HTR-8/SVneo (cell line): Measurements from ENCODE around the gene CNN3.
"Not testable (repeated sequence)": the region's sequence is repeated elsewhere in the genome, so short reads cannot be mapped to it uniquely, and the experiment has no call there.

Experiments used
- DNase-seq: peaks from one replicate; pipeline ENCODE4 v3.0.0; 2011; ENCODE audit warnings: low spot score, mixed read lengths; ENCODE audit not compliant: insufficient read length
- FAIRE-seq: peaks from 2 replicates; lab custom pipeline; 2011; peaks lifted over from hg19 to GRCh38; lab: Jason Lieb, UNC

Gene CNN3

DNA sequence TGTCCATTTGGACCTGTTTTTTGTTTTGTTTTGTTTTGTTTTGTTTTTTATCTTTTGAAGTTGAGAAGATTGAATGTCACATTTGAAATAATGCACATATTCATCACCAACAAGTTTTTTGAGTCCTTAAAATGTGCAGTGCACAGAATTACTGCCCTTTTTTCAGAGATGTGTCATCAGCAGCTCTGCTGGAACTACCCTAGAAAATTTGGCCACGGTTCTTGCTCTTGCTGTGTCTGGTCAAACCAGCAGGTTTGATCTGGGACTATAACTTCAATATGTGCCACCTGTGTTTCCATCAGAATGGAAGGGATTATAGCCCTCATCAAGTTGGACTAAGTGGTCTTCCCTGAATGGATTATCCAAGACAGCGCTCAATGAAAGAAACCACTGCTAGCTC, 24.1 kb upstream of the CNN3 start:
- DNase-seq (no peak), FAIRE-seq (no peak)

- DNase-seq (peak; percentile 38), FAIRE-seq (no peak)
Observed at GRCh38 chr1:94949681-94950661, 23.1 kb upstream of the CNN3 start.

DNA sequence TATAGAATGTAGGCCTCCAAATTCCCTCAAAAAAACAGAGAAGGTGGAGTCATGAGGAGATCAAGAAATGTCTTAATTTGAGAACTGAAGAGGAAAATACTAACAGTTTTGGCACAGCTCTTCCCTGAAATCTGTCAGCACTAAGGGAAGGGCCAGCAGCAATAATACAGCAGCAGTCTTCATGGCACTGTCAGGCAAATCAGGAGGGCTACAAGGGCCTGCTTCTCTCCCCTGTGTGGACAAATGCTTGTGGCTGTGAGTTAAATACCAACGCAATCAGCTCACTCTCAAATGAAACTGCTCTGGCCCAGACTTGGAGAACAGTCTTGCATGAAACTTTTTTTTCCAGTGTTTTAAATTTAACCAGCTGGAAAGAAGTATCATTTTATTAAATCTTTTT, 20.5 kb upstream of the CNN3 start:
- FAIRE-seq, result no peak
- no peak for DNase-seq

DNA sequence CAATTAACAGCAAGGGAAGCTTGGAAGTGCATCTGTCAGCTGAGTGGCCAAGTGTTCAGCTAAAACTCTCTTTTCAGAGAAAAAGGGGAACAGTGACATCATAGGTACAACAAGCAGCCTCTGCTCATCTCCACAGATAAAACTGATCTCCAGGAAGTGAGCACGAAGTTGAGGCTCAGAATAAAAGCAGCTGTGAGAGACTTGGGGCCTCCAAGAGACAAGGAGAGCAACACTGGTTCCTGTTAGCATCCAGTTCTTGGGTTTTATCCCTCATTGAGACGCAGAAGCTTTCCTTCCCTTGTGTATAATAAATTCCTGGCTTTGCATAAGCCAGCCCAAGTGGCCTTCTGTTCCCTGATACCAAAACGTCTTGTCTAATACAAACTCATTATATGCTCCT, 20.0 kb upstream of the CNN3 start:
- DNase-seq, result no peak

GRCh38 chr1:94942171-94943128, 15.5 kb upstream of the CNN3 start:
- DNase-seq, result no peak
- FAIRE-seq, result no peak

More for the DNA sequence above, 20.0 kb upstream of the CNN3 start:
- no peak for FAIRE-seq

DNA sequence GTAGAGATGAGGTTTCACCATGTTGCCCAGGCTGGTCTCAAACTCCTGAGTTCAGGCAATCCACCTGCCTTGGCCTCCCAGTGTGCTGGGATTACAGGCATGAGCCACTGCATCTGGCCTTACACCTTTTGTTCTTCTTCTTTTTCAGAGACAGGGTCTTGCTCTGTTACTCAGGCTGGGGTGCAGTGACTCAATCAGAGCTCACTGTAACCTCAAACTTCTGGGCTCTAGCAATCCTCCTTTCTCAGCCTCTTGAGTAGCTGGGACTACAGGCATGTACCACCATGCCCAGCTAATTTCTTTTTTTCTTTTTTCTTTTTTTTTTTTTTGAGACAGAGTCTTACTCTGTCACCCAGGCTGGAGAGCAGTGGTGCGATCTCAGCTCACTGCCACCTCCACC, 14.6 kb upstream of the CNN3 start:
- FAIRE-seq, DNase-seq: not testable (repeated sequence)

DNA sequence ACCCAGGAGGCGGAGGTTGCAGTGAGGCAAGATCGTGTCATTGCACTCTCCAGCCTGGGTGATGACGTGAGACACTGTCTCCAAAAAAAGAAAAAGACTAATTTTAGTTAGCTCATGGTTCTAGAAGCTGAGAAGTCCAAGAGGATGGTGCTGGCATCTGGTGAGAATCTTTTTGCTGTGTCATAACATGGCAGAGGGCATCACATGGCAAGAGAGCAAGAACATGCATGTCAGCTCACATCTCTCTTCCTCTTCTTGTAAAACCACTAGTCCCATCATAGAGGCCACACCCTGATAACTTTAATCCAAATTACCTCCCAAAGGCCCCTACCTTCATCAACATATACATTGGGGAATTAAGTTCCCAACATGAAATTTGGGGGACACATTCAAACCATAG, 13.8 kb upstream of the CNN3 start:
- FAIRE-seq (no peak), DNase-seq (no peak)

DNA sequence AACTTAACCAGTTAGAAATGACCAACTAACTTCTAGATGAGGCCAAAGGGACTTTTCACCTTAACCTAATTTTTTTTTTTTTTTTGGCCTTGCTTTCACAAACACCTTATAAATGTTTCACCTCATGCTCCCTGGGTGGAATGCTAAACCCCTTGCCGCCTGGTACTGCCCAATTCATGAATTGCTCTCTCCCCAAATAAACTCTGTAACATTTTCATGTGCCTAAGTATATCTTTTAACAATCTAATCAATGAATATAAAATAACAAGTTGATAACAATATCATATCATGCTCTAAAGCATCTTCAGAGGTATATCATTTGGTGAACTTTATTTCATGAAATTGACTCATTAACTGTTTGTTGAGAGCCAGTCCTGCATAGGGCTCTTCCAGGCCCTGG, 10.9 kb upstream of the CNN3 start:
- no peak for DNase-seq
- no peak for FAIRE-seq

GRCh38 chr1:94936861-94937620, 10.1 kb upstream of the CNN3 start:
- DNase-seq (no peak), FAIRE-seq (no peak)

DNA sequence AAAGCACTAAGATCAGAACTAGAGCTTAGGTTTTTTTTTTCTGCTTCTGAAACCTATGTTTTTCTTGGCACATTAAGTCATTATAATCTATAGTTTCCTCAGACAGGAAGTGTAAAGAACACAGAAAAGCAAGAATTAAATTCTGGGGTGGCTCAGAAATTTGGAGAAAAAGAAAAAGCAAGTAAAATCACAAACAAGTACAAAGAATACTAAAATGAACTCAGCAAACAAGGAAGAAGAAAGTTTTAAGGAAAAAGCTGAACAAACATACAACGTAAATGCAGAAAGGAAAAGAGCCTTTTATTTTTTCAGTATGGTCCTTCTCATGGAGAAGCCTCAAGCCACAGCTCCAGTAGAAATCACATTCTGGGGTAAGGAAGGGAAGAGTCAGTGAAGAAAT, 8.6 kb upstream of the CNN3 start:
- FAIRE-seq, result no peak
- DNase-seq, result no peak

DNA sequence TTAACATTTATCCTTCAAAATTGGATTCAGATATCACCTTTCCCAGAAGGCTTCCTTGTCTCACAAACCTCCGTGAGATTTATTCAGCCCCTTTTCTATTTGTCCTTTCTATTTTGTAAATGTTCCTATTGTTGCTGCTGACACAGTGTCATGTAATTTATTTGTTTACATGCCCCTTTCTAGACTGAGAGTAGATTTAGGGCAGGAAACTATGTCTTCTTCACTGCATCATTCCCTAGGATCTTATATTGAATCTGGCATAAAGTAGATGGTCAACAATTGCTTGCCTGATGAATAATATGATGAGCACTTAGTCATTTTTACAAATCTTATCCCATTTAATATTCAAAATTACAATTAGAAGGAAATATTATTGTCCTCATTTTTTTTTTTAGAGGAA, 8.1 kb upstream of the CNN3 start:
- DNase-seq, result no peak
- FAIRE-seq, result no peak

DNA sequence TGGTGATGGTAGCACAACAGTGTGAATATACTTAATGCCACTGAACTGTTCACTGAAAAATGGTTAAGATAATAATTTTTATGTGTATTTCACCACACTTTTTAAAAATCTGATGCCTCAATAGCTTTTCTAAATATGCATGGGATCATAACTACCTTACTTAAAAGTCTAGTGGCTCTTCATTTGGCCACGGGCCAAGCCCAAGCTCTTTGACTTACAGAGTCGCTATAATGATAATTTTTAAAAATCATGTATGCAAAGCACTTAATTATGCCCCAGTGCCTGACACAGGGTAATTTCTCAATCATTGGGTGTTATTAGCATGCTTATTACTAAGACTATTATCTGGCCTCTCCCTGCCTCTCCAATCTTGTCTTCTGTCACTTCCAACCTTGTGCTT, 7.6 kb upstream of the CNN3 start:
- FAIRE-seq, result no peak

DNA sequence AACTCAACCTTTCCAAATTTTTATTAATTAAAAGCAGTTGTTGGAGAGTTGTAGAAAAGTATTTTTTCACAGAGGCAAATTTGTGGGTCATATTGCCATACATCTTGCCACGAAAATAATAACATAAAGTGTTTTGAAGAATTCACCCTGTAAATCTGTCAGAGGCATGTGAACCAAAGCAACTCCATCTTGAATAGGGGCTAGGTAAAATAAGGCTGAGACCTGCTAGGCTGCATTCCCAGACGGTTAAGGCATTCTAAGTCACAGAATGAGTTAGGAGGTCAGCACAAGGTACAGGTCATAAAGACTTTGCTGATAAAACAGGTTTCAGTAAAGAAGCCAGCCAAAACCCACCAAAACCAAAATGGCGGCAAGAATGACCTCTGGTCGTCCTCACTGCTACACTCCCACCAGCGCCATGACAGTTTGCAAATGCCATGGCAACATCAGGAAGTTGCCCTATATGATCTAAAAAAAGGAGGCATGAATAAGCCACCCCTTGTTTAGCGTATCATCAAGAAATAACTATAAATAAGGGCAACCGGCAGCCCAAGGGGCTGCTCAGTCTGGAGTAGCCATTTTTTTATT, 4.4 kb upstream of the CNN3 start:
- DNase-seq (no peak), FAIRE-seq (no peak)

More for the DNA sequence above, 7.6 kb upstream of the CNN3 start:
- DNase-seq, result no peak

GRCh38 chr1:94929351-94930217, 2.7 kb upstream of the CNN3 start:
- FAIRE-seq (no peak), DNase-seq (no peak)

- DNase-seq (no peak), FAIRE-seq (no peak)
Observed at GRCh38 chr1:94928293-94928939, 1.5 kb upstream of the CNN3 start.

DNA sequence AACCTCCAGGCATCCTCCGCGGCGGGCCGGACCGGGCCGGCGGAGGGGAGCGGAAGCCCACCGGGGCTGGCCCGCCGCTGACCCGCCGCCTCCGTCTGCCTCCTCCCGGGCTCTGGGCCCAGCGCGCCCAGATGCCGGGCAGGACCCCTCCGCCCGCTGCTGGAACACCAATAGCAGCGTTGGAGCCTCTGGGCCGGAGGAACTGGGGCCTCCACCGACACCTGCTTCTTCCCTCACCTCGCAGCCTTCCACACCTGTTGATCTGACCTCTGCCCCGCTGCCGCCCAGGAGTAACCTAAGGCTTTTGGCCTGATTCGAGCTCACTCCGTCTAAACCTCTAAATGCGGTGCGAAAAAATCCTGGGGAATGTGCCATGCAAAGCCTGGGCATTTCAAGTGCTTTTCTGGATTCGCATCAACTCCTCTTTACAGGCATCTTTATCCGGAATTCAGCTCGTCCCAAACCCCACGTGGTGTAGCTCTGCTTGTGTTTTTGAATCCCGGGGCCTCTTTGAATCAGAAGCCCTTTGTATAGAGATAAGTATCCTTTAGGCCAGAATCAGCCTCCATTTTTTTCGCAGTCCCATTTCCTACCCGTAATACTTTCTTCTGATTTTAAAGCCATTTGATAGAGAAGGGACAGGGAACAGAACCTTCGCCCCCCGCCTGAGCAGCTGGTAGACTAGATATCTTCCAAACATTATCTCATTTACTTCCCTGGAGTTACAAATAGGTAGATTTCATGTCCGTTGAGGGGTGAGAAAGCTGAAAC, 680 bp upstream of the CNN3 start:
- no peak for FAIRE-seq
- DNase-seq, result no peak

DNA sequence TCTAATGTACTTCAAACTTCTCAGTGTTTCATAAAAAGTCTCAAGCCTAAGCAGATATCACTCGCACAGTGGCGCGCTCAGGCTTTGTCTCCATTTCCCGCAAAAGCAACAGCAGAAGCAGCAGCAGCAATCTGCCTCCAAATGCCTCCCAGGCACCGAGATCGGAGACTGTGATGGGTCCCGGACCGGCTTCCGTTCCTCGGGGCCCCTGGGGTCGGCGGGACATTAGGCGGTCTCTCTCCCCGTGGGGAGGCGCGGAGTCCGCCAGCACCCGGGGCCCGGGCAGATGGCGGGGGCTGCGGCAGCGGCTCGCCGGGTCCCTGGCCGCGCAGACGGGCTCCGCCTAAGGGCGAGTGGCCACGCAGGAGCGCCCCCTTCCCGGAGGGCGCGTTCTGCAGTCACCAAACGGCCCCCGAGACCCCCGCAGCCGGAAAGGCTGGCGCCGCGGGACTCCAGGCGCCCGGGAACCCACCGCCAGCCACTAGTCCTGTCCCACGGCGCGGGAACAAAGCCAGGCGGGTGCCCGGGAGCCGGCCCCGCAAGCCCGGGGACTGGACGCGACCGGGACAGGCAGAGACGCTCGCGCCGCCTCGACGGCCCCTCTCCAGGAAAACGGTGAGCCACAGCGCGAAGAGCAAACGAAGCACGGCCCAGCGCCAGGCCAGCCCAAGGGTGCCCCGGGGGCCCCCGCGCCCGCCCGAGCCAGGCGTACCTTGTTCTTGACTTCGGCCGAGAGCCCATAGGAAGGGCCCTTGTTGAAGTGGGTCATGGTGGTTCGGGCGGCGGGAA, 590 bp downstream of the CNN3 start:
- DNase-seq, result no peak
- FAIRE-seq, result no peak
